Measurements from ENCODE around the gene HSPA12B.
"Not testable (repeated sequence)": the region's sequence is repeated elsewhere in the genome, so short reads cannot be mapped to it uniquely, and the experiment has no call there.

Gene HSPA12B

DNA sequence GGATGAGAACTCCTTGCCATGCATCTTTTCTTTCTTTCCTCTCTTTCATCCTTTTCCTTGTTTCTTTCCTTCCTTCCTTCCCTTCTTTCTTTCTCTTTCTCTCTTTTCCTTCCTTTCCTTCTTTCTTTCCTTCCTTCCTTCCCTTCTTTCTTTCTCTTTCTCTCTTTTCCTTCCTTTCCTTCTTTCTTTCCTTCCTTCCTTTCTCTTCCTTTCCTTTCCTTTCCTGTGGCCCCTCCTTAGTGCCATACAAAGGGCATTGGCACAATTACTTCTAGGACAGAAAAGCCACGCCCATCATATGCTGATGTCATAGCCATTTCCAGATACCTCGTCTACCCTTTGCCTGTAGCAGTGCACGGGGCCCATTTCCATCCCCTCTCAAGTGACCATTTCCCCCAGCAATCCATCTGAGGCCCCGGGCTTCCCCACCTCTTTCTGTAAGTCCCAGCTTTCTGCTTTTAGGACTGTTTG is 56.2 kb downstream of the HSPA12B start:
- DNase-seq = no peak

GRCh38 chr20:3789201-3789600 is 56.7 kb downstream of the HSPA12B start:
- DNase-seq = not testable (repeated sequence)

- not testable (repeated sequence) for DNase-seq
Measured at GRCh38 chr20:3794168-3794567, 61.7 kb downstream of the HSPA12B start.

DNA sequence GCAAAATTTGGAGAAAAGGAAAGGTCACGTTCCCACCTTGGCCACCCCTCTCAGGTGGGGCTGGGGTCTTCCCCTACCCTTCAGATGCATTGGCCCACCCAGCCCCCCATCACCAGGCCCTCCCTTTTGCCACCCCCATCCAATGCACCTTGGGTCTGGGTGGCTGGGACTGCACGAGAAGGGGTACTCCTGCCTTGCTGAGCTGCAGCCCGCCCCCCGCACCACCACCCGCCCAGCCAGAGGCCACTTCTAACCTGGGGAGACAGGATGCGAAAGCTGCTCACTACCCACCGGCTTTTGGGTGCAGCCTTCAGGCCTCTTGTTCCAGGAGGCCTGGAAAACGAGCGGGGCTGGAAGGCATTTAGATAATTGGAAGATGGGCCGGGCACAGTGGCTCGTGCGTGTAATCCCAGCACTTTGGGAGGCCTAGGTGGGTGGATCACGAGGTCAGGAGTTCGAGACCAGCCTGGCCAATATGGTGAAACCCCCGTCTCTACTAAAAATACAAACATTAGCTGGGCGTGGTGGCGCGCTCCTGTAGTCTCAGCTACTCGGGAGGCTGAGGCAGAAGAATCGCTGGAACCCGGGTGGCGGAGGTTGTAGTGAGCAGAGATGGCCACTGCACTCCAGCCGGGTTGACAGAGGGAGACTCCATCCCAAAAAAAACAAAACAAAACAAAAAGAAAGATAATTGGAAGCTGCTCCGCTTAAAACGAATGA is 62.4 kb downstream of the HSPA12B start:
- no peak for DNase-seq

DNA sequence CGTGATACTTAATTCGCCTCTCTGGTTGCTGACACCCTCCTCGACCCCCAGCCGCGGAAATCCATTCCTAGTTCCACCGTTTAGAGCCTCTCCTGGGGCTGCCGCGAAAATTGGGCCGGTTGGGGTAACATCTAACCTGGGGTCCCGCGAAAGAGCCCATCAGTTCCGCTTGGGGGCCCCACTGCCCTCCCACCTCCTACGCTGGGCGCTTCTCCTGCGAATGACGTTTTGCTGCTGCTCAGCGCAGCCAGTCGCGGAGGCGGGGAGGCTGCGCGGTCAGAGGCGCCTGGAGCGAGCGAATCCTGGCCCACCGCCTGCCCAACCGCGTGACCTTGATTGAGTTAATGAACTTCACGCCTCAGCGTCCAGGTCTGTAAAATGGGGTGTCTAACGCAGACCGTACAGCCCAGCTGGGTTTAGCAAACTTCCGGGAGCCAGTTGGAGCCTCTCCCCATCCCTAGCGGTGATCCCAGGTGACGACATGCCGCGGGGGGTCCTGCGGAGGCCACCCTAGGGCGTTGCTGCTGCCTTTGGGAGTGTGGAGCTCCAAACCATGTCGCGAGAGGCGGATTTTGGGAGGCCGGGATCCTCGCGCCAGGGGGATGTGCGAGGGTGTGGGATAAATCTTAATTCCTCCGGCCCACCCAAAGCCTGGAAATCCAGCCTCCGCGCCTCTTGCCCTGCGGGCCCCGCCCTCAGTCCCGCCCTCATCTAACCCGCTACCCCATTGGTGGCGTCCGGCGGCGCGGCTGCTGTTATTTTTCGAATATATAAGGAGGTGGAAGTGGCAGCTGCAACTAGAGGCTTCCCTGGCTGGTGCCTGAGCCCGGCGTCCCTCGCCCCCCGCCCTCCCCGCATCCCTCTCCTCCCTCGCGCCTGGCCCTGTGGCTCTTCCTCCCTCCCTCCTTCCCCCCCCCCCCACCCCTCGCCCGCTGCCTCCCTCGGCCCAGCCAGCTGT is 63.3 kb downstream of the HSPA12B start, which contains the start of gene CDC25B:
TSS of gene CDC25B (plus strand) at position 800 of the 958 bp plus-strand sequence. CDS start 222 bp downstream, outside the sequence.
- peak; percentile 84 to 91 for DNase-seq

GRCh38 chr20:3796477-3797225 is 64.2 kb downstream of the HSPA12B start:
- DNase-seq = no peak

DNA sequence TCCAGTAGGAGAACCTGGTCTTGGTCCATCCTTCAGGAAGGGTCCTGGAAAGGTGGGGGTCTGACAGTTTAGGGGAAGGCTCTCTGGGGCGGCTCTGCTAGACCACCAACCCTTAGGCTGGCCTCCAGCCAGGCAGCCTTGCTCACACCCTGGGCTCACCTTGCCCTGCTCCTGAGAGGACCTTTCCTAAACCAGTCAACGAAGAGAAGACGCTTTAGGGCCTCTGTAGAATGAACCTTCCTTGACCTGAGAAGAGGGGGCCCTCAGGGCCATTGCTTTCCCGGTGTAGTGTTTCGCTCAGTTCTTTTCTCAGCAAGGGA is 64.7 kb downstream of the HSPA12B start:
- DNase-seq = no peak

DNA sequence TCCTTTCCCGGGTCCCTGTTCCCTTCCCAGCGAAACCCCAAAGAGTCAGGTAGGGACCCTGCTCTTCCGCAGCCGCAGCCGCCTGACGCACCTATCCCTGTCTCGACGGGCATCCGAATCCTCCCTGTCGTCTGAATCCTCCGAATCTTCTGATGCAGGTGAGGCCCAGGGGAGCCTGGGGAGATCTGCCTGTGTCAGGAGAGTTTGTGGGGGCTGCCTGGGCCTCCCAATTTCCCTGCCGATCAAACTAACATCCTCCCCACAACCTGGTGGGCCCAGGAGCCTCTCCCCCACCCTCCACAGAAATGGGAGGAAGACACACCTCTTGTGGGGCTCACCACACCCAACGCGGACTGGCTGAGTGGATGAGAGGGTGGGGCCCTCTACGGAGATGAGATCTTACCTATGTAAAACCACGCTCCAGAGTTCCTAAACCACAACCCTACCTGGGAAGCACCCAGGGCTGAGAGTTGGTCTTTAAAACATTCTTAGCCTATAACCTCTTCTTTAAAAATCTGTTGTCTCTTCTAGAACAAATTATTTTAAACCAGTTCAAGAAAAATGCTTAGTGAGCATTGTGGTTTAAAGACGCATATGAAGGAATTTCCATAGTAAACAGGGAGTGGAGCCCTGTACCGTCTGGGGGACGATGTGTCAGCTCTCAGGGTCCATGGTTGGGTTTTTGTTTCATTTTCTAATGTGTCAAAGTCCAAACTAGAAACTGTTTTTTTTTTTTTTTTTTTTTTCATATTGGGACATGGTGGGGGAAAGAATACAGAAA is 65.3 kb downstream of the HSPA12B start:
- peak in 1 of 2 donors; percentile 67 for DNase-seq

DNA sequence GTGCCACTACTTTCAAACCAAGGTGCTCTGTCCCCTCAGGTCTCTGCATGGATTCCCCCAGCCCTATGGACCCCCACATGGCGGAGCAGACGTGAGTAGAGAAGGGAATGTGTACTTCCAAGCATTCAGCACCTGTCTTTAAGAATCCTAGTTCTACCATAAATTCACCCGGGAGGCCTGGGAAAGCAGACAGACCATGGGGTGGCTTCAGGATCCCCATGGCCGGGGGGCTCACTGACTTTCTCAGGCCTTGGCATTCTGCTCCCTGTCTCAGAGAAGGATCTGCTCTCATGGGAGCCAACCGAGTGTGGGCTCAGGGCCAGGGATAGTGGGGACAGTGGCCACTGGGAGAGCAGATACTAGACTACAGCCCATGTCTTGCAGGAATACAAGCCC is 65.9 kb downstream of the HSPA12B start:
- no peak for DNase-seq

- no peak for DNase-seq
Measured at GRCh38 chr20:3798908-3799248, 66.4 kb downstream of the HSPA12B start.

DNA sequence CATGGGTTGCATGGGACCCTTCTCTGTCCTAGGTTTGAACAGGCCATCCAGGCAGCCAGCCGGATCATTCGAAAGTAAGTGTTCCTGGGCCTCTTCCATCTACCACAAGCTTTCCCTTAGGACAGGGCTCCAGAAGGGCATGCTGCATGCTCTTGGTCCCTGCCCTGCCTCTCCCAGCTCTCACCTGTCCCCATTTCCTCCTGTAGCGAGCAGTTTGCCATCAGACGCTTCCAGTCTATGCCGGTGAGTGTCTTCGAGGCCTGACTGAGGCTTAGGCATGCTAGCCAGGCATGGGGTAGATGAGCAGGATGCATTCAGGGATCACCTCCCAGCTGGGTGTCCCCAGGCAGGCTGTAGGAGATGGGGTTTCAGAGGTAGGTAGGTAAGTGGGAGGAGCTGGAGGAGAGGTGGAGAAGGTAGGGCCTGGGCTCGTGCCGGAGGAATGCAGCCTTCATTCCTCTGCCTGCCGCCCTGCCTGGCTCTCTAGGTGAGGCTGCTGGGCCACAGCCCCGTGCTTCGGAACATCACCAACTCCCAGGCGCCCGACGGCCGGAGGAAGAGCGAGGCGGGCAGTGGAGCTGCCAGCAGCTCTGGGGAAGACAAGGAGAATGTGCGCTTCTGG is 67.9 kb downstream of the HSPA12B start:
- DNase-seq = no peak

DNA sequence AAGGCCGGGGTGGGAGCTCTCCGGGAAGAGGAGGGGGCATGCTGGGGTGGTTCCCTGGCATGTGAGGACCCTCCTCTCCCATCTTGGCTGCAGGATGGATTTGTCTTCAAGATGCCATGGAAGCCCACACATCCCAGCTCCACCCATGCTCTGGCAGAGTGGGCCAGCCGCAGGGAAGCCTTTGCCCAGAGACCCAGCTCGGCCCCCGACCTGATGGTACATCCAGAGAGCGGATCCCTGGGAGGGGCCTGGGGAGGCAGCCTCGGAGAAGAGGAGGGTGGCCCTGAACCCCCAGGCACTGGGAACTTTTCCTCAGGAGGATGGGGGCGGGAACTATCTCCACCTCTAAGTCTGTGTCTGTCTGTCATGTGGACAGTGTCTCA is 68.4 kb downstream of the HSPA12B start:
- DNase-seq = no peak

GRCh38 chr20:3801299-3801698 is 68.8 kb downstream of the HSPA12B start:
- DNase-seq = no peak

- no peak for DNase-seq
Measured at GRCh38 chr20:3801846-3802245, 69.4 kb downstream of the HSPA12B start.

Measured in CD4-positive, alpha-beta T cell treated with Interferon alpha-2 for 1 hour (primary cell).